Natural killer cell (primary cell): ENCODE results near the gene STYXL1. TPM values are rescaled to one million over a fixed set of nuclear protein-coding genes. Genes with fewer than 3 reads are reported as not detected.

Experiments
- ATAC-seq, 3 donors: fragments of 150-1000 bp in 2 of 3; fragments of 200-7000 bp in 1 of 3; cut with Tn5 transposase; 1 replicate in 1 of 3; 2 replicates in 2 of 3; pipeline ENCODE4 v1.10.0; 2021; ENCODE audit warnings: mild to moderate bottlenecking in 2 of 3, moderate library complexity in 2 of 3
- DNase-seq, 2 donors: peaks; one replicate each; pipeline versions ENCODE4 v3.0.0 to v3.0.0-alpha.2; 2013 to 2021; ENCODE audit warnings: mixed read lengths in 1 of 2
- H3K27ac ChIP-seq: one replicate; pipeline ENCODE4 v1.5.1; 2013; ENCODE audit warnings: mild to moderate bottlenecking, low read length
- H3K27me3 ChIP-seq: one replicate; pipeline ENCODE4 v1.6.1; 2013; ENCODE audit warnings: low read length; ENCODE audit not compliant: control insufficient read depth, insufficient read depth
- H3K36me3 ChIP-seq: one replicate; pipeline ENCODE4 v1.6.1; 2013; ENCODE audit warnings: low read length; ENCODE audit not compliant: control insufficient read depth, insufficient read depth
- H3K4me1 ChIP-seq: one replicate; pipeline ENCODE4 v1.6.1; 2013; ENCODE audit warnings: low read length; ENCODE audit not compliant: control insufficient read depth, insufficient read depth
- H3K4me3 ChIP-seq: one replicate; pipeline ENCODE4 v1.5.1; 2013; ENCODE audit warnings: low read length
- H3K9me3 ChIP-seq: one replicate; pipeline ENCODE4 v1.6.1; 2013; ENCODE audit warnings: low read length; ENCODE audit not compliant: control insufficient read depth, insufficient read depth
- H3K27ac Mint-ChIP-seq, 2 donors: one replicate each; pipeline ENCODE4 v1.8.0; 2022; ENCODE audit warnings: mild to moderate bottlenecking in 2 of 2, mixed read lengths in 2 of 2, moderate library complexity in 1 of 2
- H3K27me3 Mint-ChIP-seq, 2 donors: one replicate each; pipeline ENCODE4 v1.8.0; 2022; ENCODE audit warnings: low read depth in 2 of 2, mixed read lengths in 2 of 2
- H3K36me3 Mint-ChIP-seq: one replicate; pipeline ENCODE4 v1.8.0; 2022; ENCODE audit warnings: mixed read lengths
- H3K4me1 Mint-ChIP-seq, 2 donors: one replicate each; pipeline ENCODE4 v1.8.0; 2022; ENCODE audit warnings: mixed read lengths in 2 of 2
- H3K4me3 Mint-ChIP-seq: one replicate; pipeline ENCODE4 v1.8.0; 2022; ENCODE audit warnings: mild to moderate bottlenecking, moderate library complexity, mixed read lengths
- H3K9me3 Mint-ChIP-seq, 2 donors: one replicate each; pipeline ENCODE4 v1.8.0; 2022; ENCODE audit warnings: mixed read lengths in 2 of 2
- CTCF ChIP-seq: fragments of 200-600 bp; IDR thresholded peaks from one replicate; pipeline ENCODE4 v1.8.0; 2022; ENCODE audit warnings: antibody characterized with exemption
- WGBS: methylation state at CpG from one replicate; pipeline ENCODE4 v1.1.7; 2013; ENCODE audit warnings: missing lambda C conversion rate; ENCODE audit not compliant: insufficient coverage; 5-methylcytosine and 5-hydroxymethylcytosine counted together
- intact Hi-C: fragments of 100-400 bp; cut with micrococcal nuclease; formaldehyde crosslinking; loops from one replicate; pipeline ENCODE4 v1.14.2; 2022
- total RNA-seq, 4 donors: library from RNA; stranded (reverse); fragments of 120-200 nt in 1 of 4; gene quantifications; one replicate each; pipeline versions ENCODE4 v1.2.3 to v1.2.4, GENCODE V29; 2013 to 2022

Gene STYXL1
- total RNA-seq, 3 donors from 2014 or later (not counting 1 experiment from before 2014, with no cell fraction given), result 15.1 to 33.2 (median 18.8) TPM

GRCh38 chr7:75980430-75981202, 67.2 kb downstream of the STYXL1 start:
- Mint-ChIP-seq H3K27ac (no peak overlapping the region), H3K4me1 (no peaks in the 10 kb centered on the region), H3K36me3 (no peaks in the 10 kb centered on the region), H3K27me3 (no peaks in the 10 kb centered on the region), H3K9me3 (no peaks in the 10 kb centered on the region), H3K4me3 (no peak overlapping the region)
- H3K27me3 ChIP-seq, result no peaks in the 10 kb centered on the region
- H3K36me3 ChIP-seq, result peaks cover 38% of the 10 kb centered on the region
- intact Hi-C loops, result no loop called here
- 96% methylated on average over 28 of the region's 29 CpGs for WGBS
- no peak for DNase-seq
- H3K4me3 ChIP-seq, result no peak overlapping the region
- no peaks in the 10 kb centered on the region for H3K9me3 ChIP-seq
- no peaks in the 10 kb centered on the region for H3K4me1 ChIP-seq
- ATAC-seq, result no peak
- TF ChIP-seq CTCF, result no peak
- H3K27ac ChIP-seq, result no peak overlapping the region

DNA sequence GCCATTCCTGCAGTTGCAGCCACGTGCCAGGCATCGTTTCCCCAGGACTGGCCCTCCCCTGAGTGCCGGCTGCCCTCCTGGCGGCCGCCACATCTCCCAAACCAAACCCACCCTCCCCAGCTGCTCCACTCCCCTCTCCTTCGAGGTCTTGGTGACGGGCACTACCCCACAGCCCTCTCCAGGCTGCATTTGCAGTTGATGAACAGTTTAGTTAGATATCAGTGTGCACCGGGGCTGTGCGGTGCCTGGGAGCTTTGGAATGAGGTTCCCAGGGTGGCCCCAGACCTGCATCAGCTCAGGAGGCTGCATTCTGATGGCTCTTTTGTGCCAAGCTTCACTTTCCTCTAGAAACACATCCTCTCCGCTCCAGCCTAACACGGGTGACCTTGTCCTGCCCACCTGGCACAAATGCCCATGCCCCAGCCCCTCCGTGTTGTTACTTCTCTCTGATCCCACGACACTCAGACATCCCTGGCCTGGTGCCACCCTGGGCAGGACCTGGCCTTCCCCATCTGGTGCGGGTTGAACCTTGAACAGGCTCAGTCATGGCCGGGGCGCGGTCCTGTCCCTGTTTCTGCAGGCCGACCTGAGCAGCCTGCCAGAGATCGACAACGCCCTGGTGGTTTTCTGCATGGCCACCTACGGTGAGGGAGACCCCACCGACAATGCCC, 67.9 kb downstream of the STYXL1 start:
- ATAC-seq (no peak), DNase-seq (no peak)
- no peak overlapping the region for H3K4me3 ChIP-seq
- no peaks in the 10 kb centered on the region for H3K9me3 Mint-ChIP-seq
- no peak for TF ChIP-seq CTCF
- no peak overlapping the region for H3K27ac Mint-ChIP-seq
- H3K4me1 ChIP-seq, result no peaks in the 10 kb centered on the region
- 93% methylated on average over 22 of the region's 22 CpGs for WGBS
- peaks cover 32% of the 10 kb centered on the region for H3K36me3 ChIP-seq
- H3K27ac ChIP-seq, result no peak overlapping the region
- H3K36me3 Mint-ChIP-seq, result peaks cover 2% of the 10 kb centered on the region
- H3K4me1 Mint-ChIP-seq, result no peaks in the 10 kb centered on the region
- no peaks in the 10 kb centered on the region for H3K27me3 Mint-ChIP-seq
- no peak overlapping the region for H3K4me3 Mint-ChIP-seq
- intact Hi-C loops, result no loop called here
- no peaks in the 10 kb centered on the region for H3K9me3 ChIP-seq
- H3K27me3 ChIP-seq, result no peaks in the 10 kb centered on the region

GRCh38 chr7:75977743-75978142, 70.1 kb downstream of the STYXL1 start:
- H3K9me3 ChIP-seq, result no peaks in the 10 kb centered on the region
- no peaks in the 10 kb centered on the region for H3K27me3 ChIP-seq
- H3K4me3 ChIP-seq, result no peak overlapping the region
- Mint-ChIP-seq H3K9me3 (no peaks in the 10 kb centered on the region), H3K4me3 (no peak overlapping the region), H3K4me1 (no peaks in the 10 kb centered on the region), H3K27ac (no peak overlapping the region), H3K27me3 (no peaks in the 10 kb centered on the region), H3K36me3 (peaks cover 6% of the 10 kb centered on the region)
- ATAC-seq (no peak), DNase-seq (no peak)
- H3K4me1 ChIP-seq, result no peaks in the 10 kb centered on the region
- TF ChIP-seq CTCF, result no peak
- intact Hi-C loops, result no loop called here
- no peak overlapping the region for H3K27ac ChIP-seq
- 95% methylated on average over 6 of the region's 8 CpGs for WGBS
- peaks cover 21% of the 10 kb centered on the region for H3K36me3 ChIP-seq
